T-cell (primary cell): ENCODE results near the gene SEPTIN6. TPM values are rescaled to one million over a fixed set of nuclear protein-coding genes. Genes with fewer than 3 reads are reported as not detected.
"Not testable (repeated sequence)": the region's sequence is repeated elsewhere in the genome, so short reads cannot be mapped to it uniquely, and the experiment has no call there.

Experiments used
- ATAC-seq, 4 experiments: fragments of 200-7000 bp in 3 of 4; fragments of 150-1000 bp in 1 of 4; cut with Tn5 transposase; replicated peaks in 1 of 4; 1 replicate in 3 of 4; 2 replicates in 1 of 4; pipeline ENCODE4 v1.10.0; 2021; ENCODE audit warnings: moderate library complexity in 3 of 4, mild to moderate bottlenecking in 2 of 4, moderate number of reproducible peaks in 1 of 4
- CTCF ChIA-PET, 2 donors: fragments of 300-600 bp; sonication (Branson Sonifier 250); formaldehyde crosslinking; loops; one replicate each; lab custom pipeline; 2022; ENCODE audit warnings: antibody characterized with exemption in 2 of 2; lab: Charles Lee
- POLR2A ChIA-PET, 2 donors: fragments of 300-600 bp; sonication (Branson Sonifier 250); formaldehyde crosslinking; loops; one replicate each; lab custom pipeline; 2022; ENCODE audit warnings: antibody characterized with exemption in 2 of 2; lab: Charles Lee
- DNase-seq, 35 experiments: peaks; one replicate each; pipeline versions ENCODE4 v3.0.0 to v3.0.0-alpha.2; 2013 to 2023
- H3K27ac ChIP-seq: one replicate; pipeline ENCODE4 v1.5.1; 2013; ENCODE audit warnings: low read length
- H3K27me3 ChIP-seq, 2 experiments: replicated peaks in 1 of 2; 1 replicate in 1 of 2; 2 replicates in 1 of 2; pipeline versions ENCODE4 v1.6.1 to v1.7.0; 2013; ENCODE audit warnings: low read length in 1 of 2, mixed read lengths in 1 of 2; ENCODE audit not compliant: control insufficient read depth in 2 of 2, insufficient read depth in 2 of 2; ENCODE audit errors: extremely low read depth in 1 of 2
- H3K36me3 ChIP-seq, 2 donors: 1 replicate in 1 of 2; 2 replicates in 1 of 2; pipeline versions ENCODE4 v1.6.1 to v1.7.0; 2013; ENCODE audit warnings: low read length in 1 of 2; ENCODE audit not compliant: control insufficient read depth in 2 of 2, insufficient read depth in 1 of 2; ENCODE audit errors: extremely low read depth in 1 of 2
- H3K4me1 ChIP-seq, 2 experiments: 1 replicate in 1 of 2; 2 replicates in 1 of 2; pipeline versions ENCODE4 v1.6.1 to v1.7.0; 2013; ENCODE audit warnings: low read length in 2 of 2, mixed read lengths in 1 of 2; ENCODE audit not compliant: insufficient read depth in 2 of 2, control insufficient read depth in 1 of 2; ENCODE audit errors: extremely low read depth in 1 of 2
- H3K4me3 ChIP-seq, 2 donors: 1 replicate in 1 of 2; 2 replicates in 1 of 2; pipeline versions ENCODE4 v1.5.1 to v1.7.0; 2013; ENCODE audit warnings: mild to moderate bottlenecking in 2 of 2, low read length in 1 of 2, moderate library complexity in 1 of 2; ENCODE audit not compliant: control insufficient read depth in 1 of 2; ENCODE audit errors: extremely low read depth in 1 of 2
- H3K9me3 ChIP-seq: 2 replicates; pipeline ENCODE4 v1.7.0; 2013
- H3K27ac Mint-ChIP-seq, 2 donors: one replicate each; pipeline ENCODE4 v1.8.0; 2020 to 2021; ENCODE audit warnings: mild to moderate bottlenecking in 2 of 2, mixed read lengths in 2 of 2
- H3K27me3 Mint-ChIP-seq, 2 donors: one replicate each; pipeline ENCODE4 v1.8.0; 2021 to 2022; ENCODE audit warnings: mixed read lengths in 2 of 2
- H3K36me3 Mint-ChIP-seq: one replicate; pipeline ENCODE4 v1.8.0; 2021; ENCODE audit warnings: mixed read lengths
- H3K4me1 Mint-ChIP-seq, 3 donors: one replicate each; pipeline ENCODE4 v1.8.0; 2020 to 2022; ENCODE audit warnings: mixed read lengths in 3 of 3, mild to moderate bottlenecking in 1 of 3
- H3K4me3 Mint-ChIP-seq, 3 donors: one replicate each; pipeline ENCODE4 v1.8.0; 2020 to 2022; ENCODE audit warnings: mild to moderate bottlenecking in 3 of 3, mixed read lengths in 3 of 3, moderate library complexity in 3 of 3
- H3K9me3 Mint-ChIP-seq, 3 donors: one replicate each; pipeline ENCODE4 v1.8.0; 2020 to 2022; ENCODE audit warnings: mixed read lengths in 3 of 3
- WGBS: methylation state at CpG from one replicate; pipeline ENCODE4 v1.1.5; 2013; ENCODE audit warnings: missing lambda C conversion rate; ENCODE audit not compliant: insufficient coverage; 5-methylcytosine and 5-hydroxymethylcytosine counted together
- total RNA-seq, 35 experiments: library from RNA in 6 of 35; stranded (reverse) in 6 of 35; fragments of 120-200 nt in 1 of 35; gene quantifications; one replicate each; pipeline versions ENCODE4 v1.2.1 to v1.2.4 and lab custom pipeline; 2013 to 2026

SEPTIN6 gene
- total RNA-seq, 5 donors from 2014 or later (not counting 1 experiment from before 2014, with no cell fraction given): 171 to 269 (median 206) TPM

DNA sequence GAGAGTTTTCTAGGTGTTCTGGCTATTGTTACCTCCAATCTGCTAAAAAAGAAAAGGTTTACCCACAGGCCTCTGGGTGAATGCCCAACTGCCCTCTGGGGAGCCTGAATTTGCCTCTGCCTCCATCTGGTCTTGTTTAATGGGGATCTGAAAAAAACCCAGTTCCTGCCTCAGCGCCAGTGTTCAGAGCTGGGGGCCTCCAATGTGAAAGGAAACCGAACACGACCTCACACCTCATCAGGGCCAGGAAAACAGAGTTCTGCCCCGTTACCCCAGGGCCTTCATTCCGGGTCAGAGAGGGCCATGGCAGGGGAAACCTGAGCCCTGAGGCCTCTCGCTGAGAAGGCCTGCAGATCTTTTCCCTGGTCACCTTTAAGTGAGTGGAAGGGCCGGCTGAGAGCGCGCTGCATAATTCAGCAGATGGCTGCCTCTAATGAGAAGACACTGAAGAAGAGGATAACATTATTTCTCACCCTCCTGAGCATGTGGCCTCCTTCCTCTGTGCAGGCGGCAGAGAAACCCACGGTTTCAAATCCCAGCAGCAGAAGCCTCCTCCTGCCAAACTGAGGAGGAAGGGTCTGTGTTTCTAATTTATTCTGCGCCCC, 6.8 kb downstream of the SEPTIN6 start:
- Mint-ChIP-seq H3K27me3 (no peaks in the 10 kb centered on the region), H3K9me3 (no peaks in the 10 kb centered on the region)

DNA sequence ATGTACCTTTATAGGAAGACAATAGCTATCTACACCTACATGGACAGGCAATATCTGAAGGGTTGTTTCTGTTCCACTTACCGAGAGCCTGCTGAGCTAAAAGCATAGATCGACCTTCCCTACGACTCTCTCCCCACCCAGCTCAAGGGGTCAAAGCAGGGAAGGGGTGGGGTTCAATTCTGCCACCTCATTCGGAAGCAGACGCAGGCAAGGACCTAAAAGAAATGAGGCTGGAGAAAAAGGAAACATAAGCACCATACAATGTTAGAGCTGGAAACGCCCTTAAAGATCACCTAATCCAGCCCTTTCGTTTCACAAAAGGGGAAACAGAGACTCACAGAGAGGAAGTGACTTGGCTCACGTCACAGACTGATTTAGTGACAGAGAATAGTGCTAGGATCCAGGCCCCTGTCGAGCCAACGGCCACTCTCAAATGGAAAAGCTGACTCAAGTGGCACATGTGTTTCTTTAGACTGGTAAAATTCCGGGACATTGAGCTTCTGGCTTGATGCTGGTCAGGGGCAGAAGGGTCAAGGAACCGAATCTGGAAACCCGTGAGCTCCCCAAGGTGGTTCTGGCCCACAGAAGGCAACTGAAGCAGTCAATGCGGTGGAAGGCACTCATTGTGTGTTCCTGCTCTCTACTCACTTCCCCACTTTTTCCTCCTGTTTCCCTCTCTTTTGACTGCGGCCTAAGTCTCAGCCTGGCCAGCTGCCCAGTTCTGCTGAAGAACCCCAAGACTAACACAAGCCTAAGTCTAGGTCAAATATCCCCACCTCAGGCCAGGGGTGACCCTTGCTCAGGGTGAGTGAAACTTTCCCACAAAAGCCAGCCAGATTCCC, 7.5 kb downstream of the SEPTIN6 start:
- Mint-ChIP-seq H3K27me3 (no peaks in the 10 kb centered on the region), H3K4me3 (peak overlapping the region; percentile 93 to 96 (median 94)), H3K27ac (peak overlapping the region; percentile 94 to 98), H3K36me3 (no peaks in the 10 kb centered on the region), H3K9me3 (no peaks in the 10 kb centered on the region), H3K4me1 (peaks cover 77 to 94% (median 86%) of the 10 kb centered on the region in 3 donors)
- H3K4me3 ChIP-seq: peak overlapping the region; percentile 34 to 38
- no peaks in the 10 kb centered on the region for H3K9me3 ChIP-seq
- ChIA-PET POLR2A (interaction anchor here (0.6 to 3.0 kb wide), 5 partner anchors 10 to 164 kb away, joined by 6 to 15 read pairs (median 6); partner anchors contain the start of gene RPL39 (in 1 of the 2)), CTCF (interaction anchor here (0.7 to 1.0 kb wide), 3 partner anchors 38 to 244 kb away, joined by 3 to 6 read pairs (median 4); no protein-coding TSS in a partner anchor)
- no peaks in the 10 kb centered on the region for H3K27me3 ChIP-seq
- ATAC-seq (peak in 3 of 4 experiments; percentile 10 to 46 (median 11)), DNase-seq (peak in 9 of 35 experiments; percentile 23 to 71 (median 39))
- no peaks in the 10 kb centered on the region for H3K36me3 ChIP-seq
- H3K27ac ChIP-seq: peak overlapping the region; percentile 99
- WGBS: 8% methylated on average over 5 of the region's 15 CpGs
- H3K4me1 ChIP-seq: peaks cover 71 to 88% of the 10 kb centered on the region in 2 experiments

More for the DNA sequence above, 6.8 kb downstream of the SEPTIN6 start:
- Histone ChIP-seq H3K4me3 (peak overlapping the region; percentile 34 to 38), H3K36me3 (no peaks in the 10 kb centered on the region), H3K27ac (peak overlapping the region; percentile 99), H3K4me1 (peaks cover 68 to 81% of the 10 kb centered on the region in 2 experiments), H3K27me3 (no peaks in the 10 kb centered on the region), H3K9me3 (no peaks in the 10 kb centered on the region)
- H3K27ac Mint-ChIP-seq: peak overlapping the region; percentile 94 to 98
- ATAC-seq (no peak), DNase-seq (peak in 11 of 35 experiments; percentile 11 to 58 (median 38))
- CTCF ChIA-PET: interaction anchor here in 1 of 2 donors (1.0 kb wide), 1 partner anchor 80 kb away, joined by 4 read pairs; no protein-coding TSS in a partner anchor
- H3K4me3 Mint-ChIP-seq: peak overlapping the region; percentile 93 to 96 (median 94)
- no CpG with 5 or more reads among the region's 12 CpGs for WGBS
- no peaks in the 10 kb centered on the region for H3K36me3 Mint-ChIP-seq
- H3K4me1 Mint-ChIP-seq: peaks cover 76 to 94% (median 88%) of the 10 kb centered on the region in 3 donors
- POLR2A ChIA-PET: interaction anchor here (1.6 to 3.0 kb wide), 2 partner anchors 11 to 105 kb away, joined by 10 to 15 read pairs; partner anchors contain the start of gene RPL39 (in 1 of the 2)

DNA sequence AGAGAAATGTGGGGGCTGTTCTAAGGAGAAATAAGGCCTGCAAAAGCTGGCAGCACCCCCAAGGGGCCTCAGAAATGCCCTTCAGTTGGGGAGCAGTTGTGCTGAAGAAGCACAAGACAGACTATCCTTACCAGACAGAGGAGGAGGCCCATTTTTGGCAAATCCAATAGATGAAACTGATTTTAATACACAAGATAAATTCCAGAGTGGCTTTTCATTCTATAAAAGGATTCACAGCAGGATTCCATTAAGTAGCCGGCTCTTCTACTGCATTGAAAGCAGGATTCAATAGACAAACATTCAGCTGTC, 8.1 kb downstream of the SEPTIN6 start:
- H3K4me1 Mint-ChIP-seq: peaks cover 74 to 89% (median 84%) of the 10 kb centered on the region in 3 donors
- no peak for ATAC-seq

DNA sequence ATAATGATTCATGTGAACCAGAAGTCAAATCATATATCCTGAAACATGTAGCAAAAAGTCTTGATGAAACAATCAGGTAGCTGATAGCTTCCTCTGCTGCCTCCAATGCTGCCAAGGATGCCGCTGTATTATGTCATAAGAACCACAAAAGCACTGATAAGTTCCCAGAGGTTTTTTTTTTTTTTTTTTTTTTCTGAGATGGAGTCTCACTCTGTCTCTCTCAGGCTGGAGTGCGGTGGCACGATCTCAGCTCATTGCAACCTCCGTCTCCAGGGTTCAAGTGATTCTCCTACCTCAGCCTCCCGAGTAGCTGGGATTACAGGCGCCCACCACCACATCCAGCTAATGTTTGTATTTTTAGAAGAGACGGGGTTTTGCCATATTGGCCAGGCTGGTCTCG, 8.7 kb downstream of the SEPTIN6 start:
- ChIA-PET CTCF (interaction anchor here (0.6 to 1.8 kb wide), 6 partner anchors 8 to 76 kb away, joined by 3 to 7 read pairs (median 4); partner anchors contain the start of gene SEPTIN6 (in 2 of the 2)), POLR2A (interaction anchor here (0.6 to 3.0 kb wide), 7 partner anchors 9 to 110 kb away, joined by 3 to 15 read pairs (median 10); partner anchors contain the start of genes SEPTIN6 (in 2 of the 2) and RPL39 (in 1 of the 2))
- H3K27me3 Mint-ChIP-seq, H3K36me3 ChIP-seq, H3K27me3 ChIP-seq, H3K9me3 Mint-ChIP-seq, H3K36me3 Mint-ChIP-seq, H3K9me3 ChIP-seq: not testable (repeated sequence)
- peak in 1 of 4 experiments; percentile 24 for ATAC-seq
- Histone ChIP-seq H3K4me1 (peaks cover 76 to 90% of the 10 kb centered on the region in 2 experiments), H3K4me3 (peak overlapping the region in 1 of 2 donors; percentile 34), H3K27ac (peak overlapping the region; percentile 99)
- Mint-ChIP-seq H3K4me1 (peaks cover 76 to 89% (median 83%) of the 10 kb centered on the region in 3 donors), H3K4me3 (peak overlapping the region; percentile 93 to 96 (median 94)), H3K27ac (peak overlapping the region; percentile 94 to 98)
- peak in 14 of 35 experiments; percentile 24 to 66 (median 46) for DNase-seq
- no CpG with 5 or more reads among the region's 8 CpGs for WGBS

More for the DNA sequence above, 8.1 kb downstream of the SEPTIN6 start:
- WGBS: no CpG with 5 or more reads among the region's 1 CpG
- Histone ChIP-seq H3K4me1 (peaks cover 73 to 89% of the 10 kb centered on the region in 2 experiments), H3K27ac (peak overlapping the region; percentile 99), H3K36me3 (no peaks in the 10 kb centered on the region), H3K4me3 (peak overlapping the region; percentile 34 to 38), H3K27me3 (no peaks in the 10 kb centered on the region), H3K9me3 (no peaks in the 10 kb centered on the region)
- no peaks in the 10 kb centered on the region for H3K27me3 Mint-ChIP-seq
- peak overlapping the region; percentile 93 to 96 (median 94) for H3K4me3 Mint-ChIP-seq
- ChIA-PET POLR2A (interaction anchor here (0.6 to 3.0 kb wide), 7 partner anchors 10 to 163 kb away, joined by 5 to 15 read pairs (median 6); partner anchors contain the start of gene RPL39 (in 1 of the 2)), CTCF (interaction anchor here (0.7 to 0.9 kb wide), 2 partner anchors 39 to 245 kb away, joined by 3 to 6 read pairs; no protein-coding TSS in a partner anchor)
- no peaks in the 10 kb centered on the region for H3K9me3 Mint-ChIP-seq
- peak overlapping the region; percentile 94 to 98 for H3K27ac Mint-ChIP-seq
- no peak for DNase-seq
- H3K36me3 Mint-ChIP-seq: no peaks in the 10 kb centered on the region

DNA sequence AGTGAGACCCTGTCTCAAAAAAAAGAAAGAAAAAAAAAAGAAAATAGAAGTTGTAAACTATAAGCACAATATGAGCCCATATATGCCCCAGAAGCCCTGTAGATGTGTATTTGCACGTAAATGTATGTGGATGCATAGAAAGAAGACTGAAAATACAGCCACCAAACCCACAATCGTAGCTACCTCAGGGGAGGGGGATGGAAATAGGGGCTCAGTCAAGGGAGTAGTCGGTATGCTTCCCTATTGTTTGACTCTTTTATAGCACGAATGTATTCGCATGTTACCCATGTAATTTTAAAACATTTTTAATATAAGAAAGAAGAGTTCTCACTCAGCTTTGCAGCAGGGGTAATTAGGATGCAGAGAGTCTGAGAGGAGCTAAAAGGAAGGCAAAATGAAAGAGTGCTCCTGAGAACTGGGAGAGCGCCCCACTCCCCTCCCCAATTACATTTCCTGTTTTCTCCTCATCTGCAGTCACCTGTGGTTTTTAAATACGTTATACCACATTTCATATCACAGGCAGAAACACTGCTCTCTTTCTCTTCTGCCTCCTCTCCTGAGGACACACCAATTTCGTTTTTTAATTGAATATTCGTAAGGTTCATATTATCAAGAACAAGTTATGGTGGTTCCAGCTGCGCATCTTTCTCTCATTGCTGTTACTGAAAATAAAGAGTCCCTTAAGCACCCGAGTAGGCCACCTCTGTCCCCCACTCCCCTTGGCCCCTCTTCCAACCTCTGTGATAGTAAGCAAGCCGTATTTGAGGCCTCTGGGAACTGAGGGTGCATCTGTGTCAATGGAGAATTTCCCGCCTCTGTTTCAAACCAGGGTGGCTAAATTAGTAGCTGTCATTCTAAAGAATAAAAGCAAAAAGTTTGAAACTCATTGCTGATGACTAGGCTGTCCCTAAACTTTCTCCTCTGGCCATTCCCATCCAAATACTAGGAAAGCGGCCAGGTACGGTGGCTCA, 10.7 kb downstream of the SEPTIN6 start:
- ATAC-seq: peak; percentile 62 to 71 (median 70)
- no peaks in the 10 kb centered on the region for H3K36me3 Mint-ChIP-seq
- POLR2A ChIA-PET: interaction anchor here (0.5 to 2.7 kb wide), 5 partner anchors 9 to 121 kb away, joined by 4 to 11 read pairs (median 6); partner anchors contain the start of gene SEPTIN6 (in 2 of the 2)
- Histone ChIP-seq H3K27ac (peak overlapping the region; percentile 99), H3K27me3 (no peaks in the 10 kb centered on the region), H3K4me3 (peak overlapping the region; percentile 34 to 56), H3K4me1 (peaks cover 74 to 86% of the 10 kb centered on the region in 2 experiments), H3K9me3 (no peaks in the 10 kb centered on the region), H3K36me3 (no peaks in the 10 kb centered on the region)
- CTCF ChIA-PET: interaction anchor here (0.6 to 1.7 kb wide), 7 partner anchors 8 to 65 kb away, joined by 3 to 7 read pairs (median 5); partner anchors contain the start of gene SEPTIN6 (in 1 of the 2)
- no peaks in the 10 kb centered on the region for H3K27me3 Mint-ChIP-seq
- peak overlapping the region; percentile 98 for H3K27ac Mint-ChIP-seq
- peak in 27 of 35 experiments; percentile 28 to 75 (median 54) for DNase-seq
- peaks cover 74 to 89% (median 82%) of the 10 kb centered on the region in 3 donors for H3K4me1 Mint-ChIP-seq
- H3K9me3 Mint-ChIP-seq: no peaks in the 10 kb centered on the region
- WGBS: 8% methylated on average over 2 of the region's 15 CpGs
- peak overlapping the region; percentile 76 to 93 (median 77) for H3K4me3 Mint-ChIP-seq
